ENCODE measurements around the gene CFAP53. TPM values are rescaled to one million over a fixed set of nuclear protein-coding genes. Genes with fewer than 3 reads are reported as not detected.
"Not testable (repeated sequence)": the region's sequence is repeated elsewhere in the genome, so short reads cannot be mapped to it uniquely, and the experiment has no call there.

Gene CFAP53
- total RNA-seq, 1 experiment from 2014 or later = 0.94 TPM

DNA sequence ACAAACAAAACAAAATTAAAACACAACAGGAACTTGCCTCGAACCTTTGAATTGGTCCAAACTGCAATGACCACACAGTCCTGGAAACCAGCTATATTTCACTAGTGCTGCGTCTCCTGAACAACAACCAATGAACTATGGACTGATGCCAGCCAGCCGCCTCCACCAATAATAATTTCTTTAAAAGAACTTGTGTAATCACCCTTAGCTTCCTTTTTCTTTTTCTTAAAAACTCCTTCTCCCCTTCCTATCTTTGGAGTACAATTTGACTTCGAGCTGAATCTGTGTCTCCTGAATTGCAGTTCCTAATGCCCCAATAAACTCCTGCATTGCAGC lies 22.8 kb upstream of the CFAP53 start:
- Mint-ChIP-seq H3K27ac (ENCODE audit: unreplicated experiment) (peak overlapping the region; percentile 7), H3K9me3 (ENCODE audit: low read depth, unreplicated experiment) (no peaks in the 10 kb centered on the region), H3K36me3 (ENCODE audit: insufficient read depth, unreplicated experiment) (peaks cover 31% of the 10 kb centered on the region), H3K27me3 (ENCODE audit: unreplicated experiment) (no peaks in the 10 kb centered on the region), H3K4me1 (ENCODE audit: low read depth, unreplicated experiment) (peaks cover 22% of the 10 kb centered on the region), H3K4me3 (ENCODE audit: low read depth, unreplicated experiment) (peak overlapping the region; percentile 3)
- CTCF ChIA-PET = no interaction called here
- intact Hi-C loops (cut with micrococcal nuclease; ENCODE audit: unreplicated experiment) = loop anchor here (5.0 kb wide), 1 partner anchor 68 kb away; no protein-coding TSS in a partner anchor
- no peak for DNase-seq
- TF ChIP-seq, protein P1, sequence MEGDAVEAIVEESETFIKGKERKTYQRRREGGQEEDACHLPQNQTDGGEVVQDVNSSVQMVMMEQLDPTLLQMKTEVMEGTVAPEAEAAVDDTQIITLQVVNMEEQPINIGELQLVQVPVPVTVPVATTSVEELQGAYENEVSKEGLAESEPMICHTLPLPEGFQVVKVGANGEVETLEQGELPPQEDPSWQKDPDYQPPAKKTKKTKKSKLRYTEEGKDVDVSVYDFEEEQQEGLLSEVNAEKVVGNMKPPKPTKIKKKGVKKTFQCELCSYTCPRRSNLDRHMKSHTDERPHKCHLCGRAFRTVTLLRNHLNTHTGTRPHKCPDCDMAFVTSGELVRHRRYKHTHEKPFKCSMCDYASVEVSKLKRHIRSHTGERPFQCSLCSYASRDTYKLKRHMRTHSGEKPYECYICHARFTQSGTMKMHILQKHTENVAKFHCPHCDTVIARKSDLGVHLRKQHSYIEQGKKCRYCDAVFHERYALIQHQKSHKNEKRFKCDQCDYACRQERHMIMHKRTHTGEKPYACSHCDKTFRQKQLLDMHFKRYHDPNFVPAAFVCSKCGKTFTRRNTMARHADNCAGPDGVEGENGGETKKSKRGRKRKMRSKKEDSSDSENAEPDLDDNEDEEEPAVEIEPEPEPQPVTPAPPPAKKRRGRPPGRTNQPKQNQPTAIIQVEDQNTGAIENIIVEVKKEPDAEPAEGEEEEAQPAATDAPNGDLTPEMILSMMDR (IDR thresholded peaks at IDR 0.05; ENCODE audit: unreplicated experiment) = no peak
- no TSS peak for BruUV-seq (replicated peaks)

DNA sequence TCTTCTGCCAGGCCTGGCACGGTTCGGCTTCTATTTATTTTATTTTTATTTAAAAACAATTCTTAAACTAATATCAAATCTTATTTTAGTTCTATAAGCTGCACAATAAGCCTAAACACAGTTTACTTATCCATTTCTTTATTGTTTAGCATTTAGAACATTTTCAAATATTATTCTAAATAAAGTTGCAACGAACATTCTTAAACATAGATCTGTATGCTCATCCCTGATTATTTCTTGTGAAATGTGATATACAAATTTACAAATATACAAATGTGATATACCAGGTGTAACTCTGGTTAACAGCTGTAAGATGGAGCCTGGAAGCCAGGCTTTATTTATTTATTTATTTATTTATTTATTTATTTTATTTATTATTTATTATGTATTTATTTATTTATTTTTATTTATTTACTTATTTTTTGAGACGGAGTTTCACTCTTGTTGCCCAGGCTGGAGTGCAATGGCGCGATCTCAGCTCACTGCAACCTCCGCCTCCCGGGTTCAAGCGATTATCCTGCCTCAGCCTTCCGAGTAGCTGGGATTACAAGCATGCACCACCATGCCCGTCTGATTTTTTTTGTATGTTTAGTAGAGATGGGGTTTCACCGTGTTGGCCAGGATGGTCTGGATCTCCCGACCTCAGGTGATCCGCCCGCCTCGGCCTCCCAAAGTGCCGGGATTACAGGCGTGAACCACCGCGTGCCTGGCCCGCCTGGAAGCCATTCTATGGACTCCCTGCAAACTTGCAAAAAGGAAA lies 22.2 kb upstream of the CFAP53 start:
- H3K9me3 Mint-ChIP-seq (ENCODE audit: low read depth, unreplicated experiment); BruUV-seq (replicated peaks); CTCF ChIA-PET; DNase-seq; H3K27me3 Mint-ChIP-seq (ENCODE audit: unreplicated experiment): not testable (repeated sequence)
- peak overlapping the region; percentile 80 for H3K27ac Mint-ChIP-seq (ENCODE audit: unreplicated experiment)
- peaks cover 28% of the 10 kb centered on the region for H3K4me1 Mint-ChIP-seq (ENCODE audit: low read depth, unreplicated experiment)
- intact Hi-C loops (cut with micrococcal nuclease; ENCODE audit: unreplicated experiment) = loop anchor here (5.0 kb wide), 1 partner anchor 69 kb away; no protein-coding TSS in a partner anchor
- peak overlapping the region; percentile 89 for H3K4me3 Mint-ChIP-seq (ENCODE audit: low read depth, unreplicated experiment)
- peaks cover 37% of the 10 kb centered on the region for H3K36me3 Mint-ChIP-seq (ENCODE audit: insufficient read depth, unreplicated experiment)

DNA sequence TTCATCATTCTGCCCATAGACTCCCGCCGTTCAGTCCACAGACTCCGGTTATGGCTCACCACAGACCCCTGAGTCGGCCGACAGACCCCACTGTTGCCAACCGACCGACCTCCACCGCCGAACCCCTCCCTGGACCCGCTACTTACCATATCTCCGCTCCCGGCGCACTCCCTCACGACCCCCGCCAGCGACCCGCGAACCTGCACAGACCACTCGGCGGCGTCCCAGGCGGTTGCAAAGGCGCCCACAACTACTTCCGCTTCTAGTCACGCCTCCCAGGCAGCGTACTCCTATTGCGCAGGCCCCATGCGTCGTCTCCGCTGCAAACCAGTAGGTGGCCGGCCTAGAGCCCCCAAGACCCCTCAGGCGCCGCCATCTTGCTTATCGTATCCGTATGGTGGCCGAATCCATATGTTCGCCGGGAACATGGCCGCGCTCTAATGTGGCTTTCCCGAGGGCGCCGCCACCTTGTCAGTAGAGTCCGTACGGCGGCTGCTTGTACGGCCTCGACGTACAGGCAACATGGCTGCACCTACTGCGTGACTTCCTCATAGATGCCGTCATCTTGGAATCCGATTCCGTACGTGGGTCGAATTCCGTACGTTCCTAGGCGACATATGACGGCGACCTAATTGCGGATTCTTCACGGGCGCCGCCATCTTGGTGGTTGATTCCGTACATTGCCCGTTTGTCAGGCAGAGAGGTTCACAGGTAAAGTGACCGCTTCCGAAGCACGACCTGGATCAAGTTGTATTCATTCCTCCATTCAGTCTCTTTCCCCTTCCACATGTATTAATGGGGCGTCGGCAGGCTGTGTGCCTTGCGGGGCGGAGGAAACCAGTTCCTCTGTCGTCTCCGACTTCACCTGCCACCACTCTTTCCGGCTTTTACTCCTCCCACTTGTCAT lies 21.4 kb upstream of the CFAP53 start, which contains the start of gene CXXC1:
TSS of gene CXXC1 (minus strand) at position 252 of the 907 bp plus-strand sequence. CDS start at position 149, 103 bp downstream.
- TF ChIP-seq, protein P1 (IDR thresholded peaks at IDR 0.05; ENCODE audit: unreplicated experiment) = peak; percentile 63
- peaks cover 28% of the 10 kb centered on the region for H3K4me1 Mint-ChIP-seq (ENCODE audit: low read depth, unreplicated experiment)
- no peaks in the 10 kb centered on the region for H3K27me3 Mint-ChIP-seq (ENCODE audit: unreplicated experiment)
- H3K9me3 Mint-ChIP-seq (ENCODE audit: low read depth, unreplicated experiment) = no peaks in the 10 kb centered on the region
- CTCF ChIA-PET = no interaction called here
- intact Hi-C loops (cut with micrococcal nuclease; ENCODE audit: unreplicated experiment) = loop anchor here (1.0 to 5.0 kb wide), 2 partner anchors 21 to 70 kb away; no protein-coding TSS in a partner anchor
- DNase-seq = peak; percentile 96
- H3K27ac Mint-ChIP-seq (ENCODE audit: unreplicated experiment) = peak within 1 kb of the TSS; percentile 80
- BruUV-seq (replicated peaks) = no TSS peak
- peak within 1 kb of the TSS; percentile 89 for H3K4me3 Mint-ChIP-seq (ENCODE audit: low read depth, unreplicated experiment)
- H3K36me3 Mint-ChIP-seq (ENCODE audit: insufficient read depth, unreplicated experiment) = peaks cover 39% of the 10 kb centered on the region

DNA sequence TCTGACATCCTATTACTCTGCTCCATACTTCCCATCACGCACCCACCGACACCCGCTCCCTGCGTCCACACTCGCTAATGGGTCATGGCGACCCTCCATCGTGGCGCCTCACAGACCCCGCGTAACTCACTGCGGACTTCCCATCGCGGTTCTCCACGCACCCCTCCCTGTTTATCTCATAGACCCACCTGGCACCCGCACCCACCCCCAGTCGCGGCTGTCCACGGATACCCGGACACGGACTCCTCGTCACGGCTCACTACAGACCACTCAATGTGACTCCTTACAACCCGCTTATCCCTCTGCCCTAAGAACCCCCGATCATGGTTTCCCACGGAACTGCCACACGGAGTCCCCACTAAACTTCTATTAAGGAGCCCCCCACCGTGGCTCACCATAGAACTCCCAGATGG lies 20.7 kb upstream of the CFAP53 start:
- BruUV-seq (replicated peaks) = no TSS peak
- Mint-ChIP-seq H3K27me3 (ENCODE audit: unreplicated experiment) (no peaks in the 10 kb centered on the region), H3K27ac (ENCODE audit: unreplicated experiment) (peak overlapping the region; percentile 80), H3K4me1 (ENCODE audit: low read depth, unreplicated experiment) (peaks cover 28% of the 10 kb centered on the region), H3K4me3 (ENCODE audit: low read depth, unreplicated experiment) (peak overlapping the region; percentile 89), H3K36me3 (ENCODE audit: insufficient read depth, unreplicated experiment) (peaks cover 43% of the 10 kb centered on the region), H3K9me3 (ENCODE audit: low read depth, unreplicated experiment) (no peaks in the 10 kb centered on the region)
- intact Hi-C loops (cut with micrococcal nuclease; ENCODE audit: unreplicated experiment) = loop anchor here (1.0 to 5.0 kb wide), 2 partner anchors 21 to 70 kb away; no protein-coding TSS in a partner anchor
- DNase-seq = no peak
- TF ChIP-seq, protein P1 (IDR thresholded peaks at IDR 0.05; ENCODE audit: unreplicated experiment) = no peak
- CTCF ChIA-PET = no interaction called here
